NCI-H82 (cell line): ENCODE measurements around the gene PEF1.
"Not testable (repeated sequence)": the region's sequence is repeated elsewhere in the genome, so short reads cannot be mapped to it uniquely, and the experiment has no call there.

Source experiments
- DNase-seq: peaks from one replicate; lab custom pipeline; 2025; lab: John Stamatoyannopoulos, UW

PEF1 gene

GRCh38 chr1:31609514-31610118 lies 35.1 kb downstream of the PEF1 start:
- no peak for DNase-seq

GRCh38 chr1:31607360-31607759 lies 37.3 kb downstream of the PEF1 start:
- DNase-seq: no peak

- DNase-seq: no peak
Measured at GRCh38 chr1:31605908-31606427, 38.7 kb downstream of the PEF1 start.

GRCh38 chr1:31602081-31602480 lies 42.6 kb downstream of the PEF1 start:
- no peak for DNase-seq

- DNase-seq: no peak
Measured at GRCh38 chr1:31600641-31601040, 44.0 kb downstream of the PEF1 start.

GRCh38 chr1:31598980-31599379 lies 45.7 kb downstream of the PEF1 start:
- DNase-seq: no peak

GRCh38 chr1:31596737-31597097 lies 48.0 kb downstream of the PEF1 start:
- DNase-seq: no peak

GRCh38 chr1:31595836-31596736 lies 48.6 kb downstream of the PEF1 start:
- DNase-seq: peak; percentile 66

- peak; percentile 84 for DNase-seq
Measured at GRCh38 chr1:31593770-31594632, 50.7 kb downstream of the PEF1 start.

- no peak for DNase-seq
Measured at GRCh38 chr1:31593136-31593665, 51.5 kb downstream of the PEF1 start.

GRCh38 chr1:31592132-31592531 lies 52.5 kb downstream of the PEF1 start:
- DNase-seq: no peak

- no peak for DNase-seq
Measured at GRCh38 chr1:31591425-31592093, 53.1 kb downstream of the PEF1 start.

GRCh38 chr1:31588751-31589515 lies 55.7 kb downstream of the PEF1 start:
- no peak for DNase-seq

- peak; percentile 66 for DNase-seq
Measured at GRCh38 chr1:31587720-31588423, 56.8 kb downstream of the PEF1 start.

GRCh38 chr1:31587328-31587699 lies 57.4 kb downstream of the PEF1 start:
- not testable (repeated sequence) for DNase-seq

- no peak for DNase-seq
Measured at GRCh38 chr1:31586376-31587327, 58.0 kb downstream of the PEF1 start.

- no peak for DNase-seq
Measured at GRCh38 chr1:31585736-31586365, 58.8 kb downstream of the PEF1 start.
